ENCODE measurements around the gene PRC1. TPM values are rescaled to one million over a fixed set of nuclear protein-coding genes. Genes with fewer than 3 reads are reported as not detected.

Gene PRC1

Small RNA genes within 50 kb of the gene (small RNA-seq; reads per million reads assigned to genes)
- not detected for gene RF00019 (ENCODE audit: insufficient read depth)

Measured in neuronal stem cell (in vitro differentiated cells).